Smooth muscle cell (in vitro differentiated cells): ENCODE data around the gene MS4A7. TPM values are rescaled to one million over a fixed set of nuclear protein-coding genes. Genes with fewer than 3 reads are reported as not detected.

Experiments used
- DNase-seq: peaks from one replicate; lab custom pipeline; 2025; ENCODE audit not compliant: unreplicated experiment; lab: John Stamatoyannopoulos, UW
- H2AFZ ChIP-seq: fragments of 200-600 bp; sonication (generic); 2 replicates; pipeline ENCODE4 v1.6.0; 2016; ENCODE audit warnings: antibody characterized with exemption, low read depth, mild to moderate bottlenecking
- H3F3A ChIP-seq: fragments of 200-600 bp; sonication (generic); 2 replicates; pipeline ENCODE4 v1.6.0; 2017; ENCODE audit warnings: antibody characterized with exemption, low read depth
- H3K27ac ChIP-seq: fragments of 200-600 bp; sonication (generic); 2 replicates; pipeline ENCODE4 v1.5.1; 2016; ENCODE audit warnings: low read depth, mild to moderate bottlenecking
- H3K27me3 ChIP-seq: fragments of 200-600 bp; sonication (generic); 2 replicates; pipeline ENCODE4 v1.6.1; 2016; ENCODE audit warnings: low read depth, mild to moderate bottlenecking
- H3K36me3 ChIP-seq: fragments of 200-600 bp; sonication (generic); 2 replicates; pipeline ENCODE4 v1.5.1; 2016; ENCODE audit warnings: low read depth
- H3K4me1 ChIP-seq: fragments of 200-600 bp; sonication (generic); 2 replicates; pipeline ENCODE4 v1.5.1; 2016; ENCODE audit warnings: low read depth
- H3K4me2 ChIP-seq: fragments of 200-600 bp; sonication (generic); 2 replicates; pipeline ENCODE4 v1.6.0; 2016; ENCODE audit warnings: mild to moderate bottlenecking
- H3K4me3 ChIP-seq: fragments of 200-600 bp; sonication (generic); 2 replicates; pipeline ENCODE4 v1.5.1; 2016; ENCODE audit warnings: mild to moderate bottlenecking
- H3K79me2 ChIP-seq: fragments of 200-600 bp; sonication (generic); 2 replicates; pipeline ENCODE4 v1.6.0; 2016; ENCODE audit warnings: low read depth, mild to moderate bottlenecking
- H3K9ac ChIP-seq: fragments of 200-600 bp; sonication (generic); 2 replicates; pipeline ENCODE4 v1.6.0; 2016; ENCODE audit warnings: low read depth
- H3K9me3 ChIP-seq: fragments of 200-600 bp; sonication (generic); replicated peaks from 2 replicates; pipeline ENCODE4 v1.5.1; 2016; ENCODE audit warnings: low read depth
- H4K20me1 ChIP-seq: fragments of 200-600 bp; sonication (generic); 2 replicates; pipeline ENCODE4 v1.6.0; 2016; ENCODE audit warnings: low read depth
- WGBS: methylation state at CpG from one replicate; pipeline ENCODE4 v1.1.7; 2016; ENCODE audit warnings: low lambda C conversion rate; 5-methylcytosine and 5-hydroxymethylcytosine counted together
- polyA plus RNA-seq: library from polyadenylated mRNA; unstranded; fragments of >200 nt; fragmentation: Nextera tagmentation; extraction: Ambion mirVana; gene quantifications from 2 replicates; pipeline ENCODE4 v1.2.1, GENCODE V29; 2016
- total RNA-seq: library from RNA; depleted of rRNA; stranded (reverse); fragments of >200 nt; gene quantifications from 2 replicates; pipeline ENCODE4 v1.2.3, GENCODE V29; 2014
- TF ChIP-seq, protein P1 (sequence below): fragments of 200-600 bp; sonication (generic); IDR thresholded peaks from 2 replicates; pipeline ENCODE4 v1.5.1; 2017; ENCODE audit warnings: borderline replicate concordance, mild to moderate bottlenecking, antibody characterized with exemption; ENCODE audit not compliant: insufficient read depth, poor library complexity, severe bottlenecking

The MS4A7 gene
- total and polyA plus RNA-seq, 2 experiments from 2014 or later, result not detected

DNA sequence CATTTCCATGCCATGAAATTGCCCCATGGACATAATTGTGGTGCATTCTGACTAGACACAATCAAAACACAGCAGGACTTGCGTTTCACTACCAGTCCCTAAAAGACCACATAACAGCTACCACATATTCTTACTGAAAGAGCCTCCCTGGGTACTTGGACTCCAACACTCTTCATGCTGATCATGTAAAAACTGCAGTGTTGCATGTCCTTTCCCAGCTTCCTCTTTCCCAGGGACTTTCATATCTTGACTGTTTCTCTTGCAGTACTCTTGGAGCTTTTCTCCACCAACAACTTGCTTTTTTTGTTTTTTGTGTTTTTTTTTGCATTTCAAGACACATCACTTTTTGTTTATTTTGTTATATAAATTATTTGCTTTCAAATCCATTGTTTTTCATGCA is 28.3 kb upstream of the MS4A7 start:
- 71% methylated on average over 1 of the region's 1 CpG for WGBS
- Histone ChIP-seq H3K27me3 (no peaks in the 10 kb centered on the region), H3K9ac (no peak overlapping the region), H3K79me2 (no peaks in the 10 kb centered on the region), H3K4me1 (no peaks in the 10 kb centered on the region), H3K4me3 (no peak overlapping the region), H2AFZ (no peak overlapping the region), H3K27ac (no peak overlapping the region), H3F3A (no peaks in the 10 kb centered on the region), H4K20me1 (no peaks in the 10 kb centered on the region), H3K4me2 (no peak overlapping the region), H3K36me3 (no peaks in the 10 kb centered on the region), H3K9me3 (no peaks in the 10 kb centered on the region)
- TF ChIP-seq, protein P1, sequence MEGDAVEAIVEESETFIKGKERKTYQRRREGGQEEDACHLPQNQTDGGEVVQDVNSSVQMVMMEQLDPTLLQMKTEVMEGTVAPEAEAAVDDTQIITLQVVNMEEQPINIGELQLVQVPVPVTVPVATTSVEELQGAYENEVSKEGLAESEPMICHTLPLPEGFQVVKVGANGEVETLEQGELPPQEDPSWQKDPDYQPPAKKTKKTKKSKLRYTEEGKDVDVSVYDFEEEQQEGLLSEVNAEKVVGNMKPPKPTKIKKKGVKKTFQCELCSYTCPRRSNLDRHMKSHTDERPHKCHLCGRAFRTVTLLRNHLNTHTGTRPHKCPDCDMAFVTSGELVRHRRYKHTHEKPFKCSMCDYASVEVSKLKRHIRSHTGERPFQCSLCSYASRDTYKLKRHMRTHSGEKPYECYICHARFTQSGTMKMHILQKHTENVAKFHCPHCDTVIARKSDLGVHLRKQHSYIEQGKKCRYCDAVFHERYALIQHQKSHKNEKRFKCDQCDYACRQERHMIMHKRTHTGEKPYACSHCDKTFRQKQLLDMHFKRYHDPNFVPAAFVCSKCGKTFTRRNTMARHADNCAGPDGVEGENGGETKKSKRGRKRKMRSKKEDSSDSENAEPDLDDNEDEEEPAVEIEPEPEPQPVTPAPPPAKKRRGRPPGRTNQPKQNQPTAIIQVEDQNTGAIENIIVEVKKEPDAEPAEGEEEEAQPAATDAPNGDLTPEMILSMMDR, result no peak
- DNase-seq, result no peak

DNA sequence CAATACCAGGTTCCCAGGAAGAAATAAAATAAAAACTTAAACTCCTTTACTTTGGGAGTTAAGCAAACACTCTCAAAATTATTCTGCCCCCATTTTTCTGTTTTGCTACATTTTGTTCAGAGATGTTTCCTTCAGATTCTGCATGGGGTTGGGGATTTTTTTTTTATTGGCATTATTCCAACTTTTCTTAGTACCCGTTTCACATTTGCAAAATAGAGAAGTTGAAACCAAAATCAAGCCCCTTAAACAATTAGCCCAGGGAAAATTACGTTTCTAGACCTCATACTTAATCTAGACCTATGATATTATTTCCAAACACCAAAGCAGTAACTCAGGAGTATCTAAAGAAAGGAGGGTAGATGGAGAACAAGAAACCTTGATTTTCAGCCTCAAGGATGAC is 20.6 kb upstream of the MS4A7 start:
- Histone ChIP-seq H3K4me1 (no peaks in the 10 kb centered on the region), H2AFZ (no peak overlapping the region), H3K4me3 (no peak overlapping the region), H3K9ac (no peak overlapping the region), H3K27me3 (no peaks in the 10 kb centered on the region), H3K4me2 (no peak overlapping the region), H3K9me3 (no peaks in the 10 kb centered on the region), H3F3A (no peaks in the 10 kb centered on the region), H3K79me2 (no peaks in the 10 kb centered on the region), H3K27ac (no peak overlapping the region), H3K36me3 (no peaks in the 10 kb centered on the region), H4K20me1 (no peaks in the 10 kb centered on the region)
- TF ChIP-seq, protein P1, result no peak
- DNase-seq, result no peak
- 60% methylated on average over 2 of the region's 2 CpGs for WGBS

DNA sequence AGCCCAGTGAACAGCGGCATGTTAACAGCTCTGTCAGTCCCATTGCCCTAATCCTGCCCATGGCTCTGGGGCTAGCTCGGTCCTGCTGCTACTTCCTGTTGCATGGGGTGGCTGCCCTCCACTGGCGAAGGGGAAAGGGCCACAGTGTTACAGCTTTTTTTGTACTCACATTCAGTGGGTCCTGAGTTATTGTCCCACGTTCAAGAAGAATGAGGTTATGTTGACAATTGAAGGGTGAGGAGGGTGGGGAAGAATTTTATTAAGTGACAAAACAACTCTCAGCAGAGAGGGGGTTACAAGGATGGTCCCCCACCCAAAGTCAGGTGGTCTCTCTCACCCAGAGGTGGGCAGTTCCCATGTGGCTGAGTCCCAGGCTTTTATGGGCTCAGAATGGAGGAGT is 17.7 kb upstream of the MS4A7 start:
- no peak for DNase-seq
- H3K4me1 ChIP-seq, result no peaks in the 10 kb centered on the region
- no peaks in the 10 kb centered on the region for H3K27me3 ChIP-seq
- no peaks in the 10 kb centered on the region for H3F3A ChIP-seq
- H3K79me2 ChIP-seq, result no peaks in the 10 kb centered on the region
- no peaks in the 10 kb centered on the region for H4K20me1 ChIP-seq
- H3K27ac ChIP-seq, result no peak overlapping the region
- H3K9ac ChIP-seq, result no peak overlapping the region
- H2AFZ ChIP-seq, result no peak overlapping the region
- H3K4me3 ChIP-seq, result no peak overlapping the region
- H3K36me3 ChIP-seq, result no peaks in the 10 kb centered on the region
- H3K9me3 ChIP-seq, result no peaks in the 10 kb centered on the region
- no peak overlapping the region for H3K4me2 ChIP-seq
- TF ChIP-seq, protein P1, result no peak
- 60% methylated on average over 4 of the region's 4 CpGs for WGBS

DNA sequence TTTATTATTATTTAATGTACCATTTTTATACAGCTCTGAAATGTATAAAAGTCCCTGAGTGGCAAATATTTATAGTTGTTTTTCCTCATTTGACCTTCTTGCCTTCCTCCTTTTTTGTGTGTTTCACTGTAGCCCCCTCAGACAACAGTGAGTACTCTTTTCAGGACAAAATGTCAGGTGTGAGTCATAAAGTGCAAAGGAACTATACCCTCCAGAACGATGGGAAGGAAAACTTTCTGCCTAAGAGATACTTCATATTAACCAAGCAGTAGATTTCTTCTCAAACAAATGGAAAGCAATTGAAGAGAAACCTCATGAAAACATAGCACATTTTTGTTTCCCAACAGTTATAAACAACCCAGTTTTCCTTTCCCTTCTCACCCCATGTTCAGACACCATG is 16.1 kb upstream of the MS4A7 start:
- Histone ChIP-seq H3F3A (no peaks in the 10 kb centered on the region), H3K27ac (no peak overlapping the region), H4K20me1 (no peaks in the 10 kb centered on the region), H2AFZ (no peak overlapping the region), H3K9ac (no peak overlapping the region), H3K4me1 (no peaks in the 10 kb centered on the region), H3K27me3 (no peaks in the 10 kb centered on the region), H3K9me3 (no peaks in the 10 kb centered on the region), H3K4me2 (no peak overlapping the region), H3K36me3 (no peaks in the 10 kb centered on the region), H3K4me3 (no peak overlapping the region), H3K79me2 (no peaks in the 10 kb centered on the region)
- 60% methylated on average over 1 of the region's 1 CpG for WGBS
- TF ChIP-seq, protein P1, result no peak
- no peak for DNase-seq
